ENCODE results near the gene RING1. TPM values are rescaled to one million over a fixed set of nuclear protein-coding genes. Genes with fewer than 3 reads are reported as not detected.

Gene RING1
- total RNA-seq, 1 donor from 2014 or later = 17.1 TPM

GRCh38 chr6:33171880-33172687 lies 36.2 kb upstream of the RING1 start:
- DNase-seq (ENCODE audit: low read depth in 2 of 2) = no peak

GRCh38 chr6:33172688-33173534 lies 35.4 kb upstream of the RING1 start:
- peak in 1 of 2 donors; percentile 28 for DNase-seq (ENCODE audit: low read depth in 2 of 2)

- DNase-seq (ENCODE audit: low read depth in 2 of 2) = no peak
Observed at GRCh38 chr6:33173535-33174180, 34.6 kb upstream of the RING1 start.

GRCh38 chr6:33174784-33175183 lies 33.5 kb upstream of the RING1 start:
- DNase-seq (ENCODE audit: low read depth in 2 of 2) = no peak

GRCh38 chr6:33175436-33176069 lies 32.7 kb upstream of the RING1 start:
- no peak for DNase-seq (ENCODE audit: low read depth in 2 of 2)

GRCh38 chr6:33176906-33177305 lies 31.4 kb upstream of the RING1 start:
- DNase-seq (ENCODE audit: low read depth in 2 of 2) = no peak

GRCh38 chr6:33177552-33178446 lies 30.5 kb upstream of the RING1 start:
- DNase-seq (ENCODE audit: low read depth in 2 of 2) = no peak

GRCh38 chr6:33178755-33179475 lies 29.4 kb upstream of the RING1 start:
- no peak for DNase-seq (ENCODE audit: low read depth in 2 of 2)

- no peak for DNase-seq (ENCODE audit: low read depth in 2 of 2)
Observed at GRCh38 chr6:33181141-33181540, 27.2 kb upstream of the RING1 start.

- DNase-seq (ENCODE audit: low read depth in 2 of 2) = peak in 1 of 2 donors; percentile 26
Observed at GRCh38 chr6:33183071-33183683, 25.1 kb upstream of the RING1 start.

- DNase-seq (ENCODE audit: low read depth in 2 of 2) = no peak
Observed at GRCh38 chr6:33185190-33185589, 23.1 kb upstream of the RING1 start.

GRCh38 chr6:33185654-33186187 lies 22.6 kb upstream of the RING1 start:
- no peak for DNase-seq (ENCODE audit: low read depth in 2 of 2)

GRCh38 chr6:33187809-33188208 lies 20.5 kb upstream of the RING1 start:
- DNase-seq (ENCODE audit: low read depth in 2 of 2) = no peak

GRCh38 chr6:33189164-33189563 lies 19.1 kb upstream of the RING1 start:
- DNase-seq (ENCODE audit: low read depth in 2 of 2) = no peak

- DNase-seq (ENCODE audit: low read depth in 2 of 2) = no peak
Observed at GRCh38 chr6:33189625-33190448, 18.5 kb upstream of the RING1 start.

- DNase-seq (ENCODE audit: low read depth in 2 of 2) = no peak
Observed at GRCh38 chr6:33190504-33191107, 17.7 kb upstream of the RING1 start.

- peak in 1 of 2 donors; percentile 18 for DNase-seq (ENCODE audit: low read depth in 2 of 2)
Observed at GRCh38 chr6:33191383-33192104, 16.8 kb upstream of the RING1 start.
